ENCODE results near the gene CDH4.

Gene CDH4

DNA sequence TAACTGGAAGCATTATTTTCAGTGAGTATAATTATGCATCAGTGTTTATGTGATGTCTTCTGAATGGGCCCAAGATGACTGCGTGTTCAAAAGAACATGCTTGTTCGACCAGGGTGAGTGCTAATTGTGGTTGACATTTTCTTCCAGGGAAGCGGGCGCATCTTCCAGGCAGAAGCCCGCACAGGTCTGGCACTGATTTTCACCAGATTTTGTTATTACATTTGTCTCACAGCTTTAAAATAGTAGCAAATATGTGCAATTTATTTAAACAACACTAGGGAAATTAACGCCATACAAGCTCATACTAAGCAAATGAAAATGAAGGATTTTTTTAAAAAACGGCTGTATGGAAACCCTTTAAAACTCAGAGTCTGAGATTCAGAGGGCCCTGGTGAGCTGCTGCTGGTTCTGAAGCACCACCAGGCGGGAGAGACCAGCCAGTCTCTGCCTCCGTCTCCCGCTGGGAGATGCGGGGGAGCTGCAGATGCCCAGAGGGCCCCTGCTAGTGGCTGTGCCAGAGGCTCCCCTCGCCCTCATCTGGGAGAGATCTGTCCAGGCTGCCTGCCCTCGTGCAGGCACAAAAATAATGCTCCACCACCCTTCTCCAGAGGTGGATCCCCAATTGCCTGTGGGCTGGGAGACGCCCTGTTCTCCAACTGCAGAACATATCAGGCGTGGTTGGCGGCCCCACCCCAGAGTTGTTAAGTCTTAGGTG, 516.7 kb downstream of the CDH4 start:
- H3K27ac ChIP-seq (ENCODE audit: low read depth, low read length): no peak overlapping the region
- no peak overlapping the region for H3K9ac ChIP-seq (ENCODE audit: low read length)
- H3K9me3 ChIP-seq (ENCODE audit: low read length): no peaks in the 10 kb centered on the region
- H3K4me1 ChIP-seq (ENCODE audit: insufficient read depth, low read length): no peaks in the 10 kb centered on the region
- peaks cover 0 to 10% of the 10 kb centered on the region in 2 donors for H3K27me3 ChIP-seq (ENCODE audit: control insufficient read depth in 1 of 2, insufficient read depth in 2 of 2, low read length in 2 of 2)
- no peaks in the 10 kb centered on the region for H3K36me3 ChIP-seq (ENCODE audit: insufficient read depth, low read length)
- H3K4me3 ChIP-seq (ENCODE audit: low read depth in 1 of 2, low read length in 2 of 2): no peak overlapping the region

DNA sequence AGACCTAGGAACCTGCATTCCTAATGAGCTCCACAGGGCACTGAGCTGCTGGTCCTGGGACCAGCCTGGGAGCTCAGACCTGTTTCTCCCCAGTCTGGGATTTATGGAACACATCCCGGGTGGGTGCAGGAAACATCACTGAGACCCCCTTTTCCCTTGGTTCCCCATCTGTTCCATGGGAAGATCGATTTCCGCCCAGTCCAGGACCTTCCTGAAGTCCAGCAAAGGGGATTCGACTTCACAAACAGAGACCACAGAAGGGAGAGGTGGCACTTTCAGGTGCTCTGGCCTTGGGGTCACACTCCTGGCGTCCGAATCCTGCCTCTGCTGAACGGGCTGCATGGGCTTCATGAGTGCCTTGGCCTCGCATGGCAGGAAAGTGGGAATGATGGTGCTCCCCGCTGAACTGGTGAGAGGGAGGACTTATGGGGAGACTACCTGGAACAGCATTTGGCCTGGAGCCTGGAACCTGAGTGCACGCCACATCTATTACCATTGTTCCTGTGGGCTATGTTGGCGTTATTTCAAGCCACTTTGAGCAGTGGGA, 517.3 kb downstream of the CDH4 start:
- Histone ChIP-seq H3K27ac (ENCODE audit: low read depth, low read length) (no peak overlapping the region), H3K4me3 (ENCODE audit: low read depth in 1 of 2, low read length in 2 of 2) (no peak overlapping the region), H3K27me3 (ENCODE audit: control insufficient read depth in 1 of 2, insufficient read depth in 2 of 2, low read length in 2 of 2) (peaks cover 0 to 10% of the 10 kb centered on the region in 2 donors)

DNA sequence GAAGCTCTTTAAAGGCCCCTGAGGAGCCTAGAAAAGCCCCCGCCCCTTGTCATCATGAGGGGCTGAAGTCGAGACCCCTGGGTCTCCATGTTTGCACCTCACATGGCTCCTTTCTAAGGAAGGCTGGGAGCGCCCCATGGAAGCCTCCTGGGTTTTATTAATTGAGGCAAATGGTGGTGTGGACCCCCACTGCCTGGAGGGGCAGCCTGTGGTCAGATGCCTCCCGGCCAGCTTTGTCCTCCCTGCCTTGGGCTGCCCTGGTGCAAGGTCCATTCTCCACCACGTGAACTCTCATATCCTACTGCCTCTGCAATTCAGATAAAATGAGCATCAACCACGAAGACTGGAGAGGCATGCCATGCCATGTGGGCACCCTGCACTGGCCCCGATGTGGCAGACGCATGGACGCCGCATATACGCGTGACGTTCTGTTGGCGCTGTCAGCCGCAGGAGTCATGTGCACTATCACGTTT, 518.1 kb downstream of the CDH4 start:
- H3K36me3 ChIP-seq (ENCODE audit: insufficient read depth, low read length): no peaks in the 10 kb centered on the region

More for the DNA sequence above, 517.3 kb downstream of the CDH4 start:
- Histone ChIP-seq H3K9ac (ENCODE audit: low read length) (no peak overlapping the region), H3K4me1 (ENCODE audit: insufficient read depth, low read length) (no peaks in the 10 kb centered on the region), H3K36me3 (ENCODE audit: insufficient read depth, low read length) (no peaks in the 10 kb centered on the region), H3K9me3 (ENCODE audit: low read length) (no peaks in the 10 kb centered on the region)

DNA sequence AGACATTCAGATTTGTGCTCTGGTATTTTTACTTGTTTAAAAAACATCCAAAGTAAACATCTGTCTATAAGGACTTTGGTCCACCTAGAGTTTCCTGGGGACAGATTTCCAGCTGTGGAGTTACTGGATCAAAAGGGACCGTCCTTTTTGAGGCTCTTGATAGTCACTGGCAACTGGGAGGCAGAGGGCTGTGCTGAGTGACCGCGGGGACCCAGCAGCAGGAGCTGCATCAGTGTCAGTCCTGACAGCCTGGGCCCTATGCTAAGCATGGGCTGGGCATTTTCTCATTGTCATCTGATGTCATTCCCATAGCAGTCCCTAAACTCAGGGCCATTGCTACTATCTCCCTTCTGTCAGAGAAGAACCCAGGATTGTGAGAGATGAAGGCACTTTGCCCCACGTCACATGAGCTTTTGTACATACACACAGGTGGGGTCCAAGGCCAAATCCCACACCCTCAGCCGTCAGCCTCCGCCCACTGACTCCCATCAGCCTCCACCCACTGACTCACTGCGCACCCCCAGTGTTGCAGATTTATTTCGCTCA, 519.8 kb downstream of the CDH4 start:
- no peaks in the 10 kb centered on the region for H3K36me3 ChIP-seq (ENCODE audit: insufficient read depth, low read length)
- H3K27ac ChIP-seq (ENCODE audit: low read depth, low read length): no peak overlapping the region
- no peak overlapping the region for H3K4me3 ChIP-seq (ENCODE audit: low read depth in 1 of 2, low read length in 2 of 2)
- no peaks in the 10 kb centered on the region for H3K27me3 ChIP-seq (ENCODE audit: control insufficient read depth in 1 of 2, insufficient read depth in 2 of 2, low read length in 2 of 2)
- H3K9me3 ChIP-seq (ENCODE audit: low read length): no peaks in the 10 kb centered on the region
- no peaks in the 10 kb centered on the region for H3K4me1 ChIP-seq (ENCODE audit: insufficient read depth, low read length)
- no peak overlapping the region for H3K9ac ChIP-seq (ENCODE audit: low read length)

More for the DNA sequence above, 518.1 kb downstream of the CDH4 start:
- no peak overlapping the region for H3K27ac ChIP-seq (ENCODE audit: low read depth, low read length)
- no peak overlapping the region for H3K9ac ChIP-seq (ENCODE audit: low read length)
- H3K9me3 ChIP-seq (ENCODE audit: low read length): no peaks in the 10 kb centered on the region
- H3K4me3 ChIP-seq (ENCODE audit: low read depth in 1 of 2, low read length in 2 of 2): no peak overlapping the region
- no peaks in the 10 kb centered on the region for H3K4me1 ChIP-seq (ENCODE audit: insufficient read depth, low read length)
- H3K27me3 ChIP-seq (ENCODE audit: control insufficient read depth in 1 of 2, insufficient read depth in 2 of 2, low read length in 2 of 2): peaks cover 0 to 9% of the 10 kb centered on the region in 2 donors

DNA sequence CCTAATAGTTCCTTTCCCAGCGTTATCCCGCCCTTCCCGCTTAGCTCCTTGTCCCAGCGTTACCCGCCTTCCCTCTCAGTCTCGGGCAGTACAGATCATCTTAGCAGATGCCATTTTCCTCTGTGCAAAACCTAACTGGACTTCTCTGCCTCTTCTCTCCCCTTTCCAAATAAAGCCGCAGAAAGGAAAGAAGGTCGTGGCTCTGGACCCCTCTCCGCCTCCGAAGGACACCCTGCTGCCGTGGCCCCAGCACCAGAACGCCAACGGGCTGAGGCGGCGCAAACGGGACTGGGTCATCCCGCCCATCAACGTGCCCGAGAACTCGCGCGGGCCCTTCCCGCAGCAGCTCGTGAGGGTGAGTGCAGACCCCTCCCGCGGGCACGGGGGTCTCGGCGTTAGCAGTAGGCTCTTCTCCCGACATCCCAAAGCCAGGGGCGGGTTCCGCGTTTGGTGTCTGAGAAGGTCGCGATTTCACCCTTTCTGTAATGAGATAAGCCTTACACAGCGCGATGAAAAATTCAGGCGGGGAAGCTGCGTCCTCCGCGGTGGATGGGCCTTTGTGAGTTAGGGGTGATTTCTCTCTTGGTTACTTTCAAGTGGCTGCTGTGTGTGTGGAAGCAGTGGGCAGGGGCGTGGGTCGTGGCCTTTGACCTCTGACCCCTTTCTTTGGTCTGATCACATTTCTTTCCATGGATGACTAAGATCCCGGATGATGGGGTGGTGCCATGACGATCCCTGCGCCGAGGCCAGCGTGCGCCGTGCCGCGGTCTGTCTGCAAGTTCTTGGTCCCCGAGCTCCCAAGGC, 521.0 kb downstream of the CDH4 start:
- Histone ChIP-seq H3K36me3 (ENCODE audit: insufficient read depth, low read length) (no peaks in the 10 kb centered on the region), H3K27me3 (ENCODE audit: control insufficient read depth in 1 of 2, insufficient read depth in 2 of 2, low read length in 2 of 2) (no peaks in the 10 kb centered on the region), H3K4me1 (ENCODE audit: insufficient read depth, low read length) (no peaks in the 10 kb centered on the region), H3K9ac (ENCODE audit: low read length) (no peak overlapping the region), H3K27ac (ENCODE audit: low read depth, low read length) (no peak overlapping the region), H3K9me3 (ENCODE audit: low read length) (no peaks in the 10 kb centered on the region), H3K4me3 (ENCODE audit: low read depth in 1 of 2, low read length in 2 of 2) (no peak overlapping the region)

DNA sequence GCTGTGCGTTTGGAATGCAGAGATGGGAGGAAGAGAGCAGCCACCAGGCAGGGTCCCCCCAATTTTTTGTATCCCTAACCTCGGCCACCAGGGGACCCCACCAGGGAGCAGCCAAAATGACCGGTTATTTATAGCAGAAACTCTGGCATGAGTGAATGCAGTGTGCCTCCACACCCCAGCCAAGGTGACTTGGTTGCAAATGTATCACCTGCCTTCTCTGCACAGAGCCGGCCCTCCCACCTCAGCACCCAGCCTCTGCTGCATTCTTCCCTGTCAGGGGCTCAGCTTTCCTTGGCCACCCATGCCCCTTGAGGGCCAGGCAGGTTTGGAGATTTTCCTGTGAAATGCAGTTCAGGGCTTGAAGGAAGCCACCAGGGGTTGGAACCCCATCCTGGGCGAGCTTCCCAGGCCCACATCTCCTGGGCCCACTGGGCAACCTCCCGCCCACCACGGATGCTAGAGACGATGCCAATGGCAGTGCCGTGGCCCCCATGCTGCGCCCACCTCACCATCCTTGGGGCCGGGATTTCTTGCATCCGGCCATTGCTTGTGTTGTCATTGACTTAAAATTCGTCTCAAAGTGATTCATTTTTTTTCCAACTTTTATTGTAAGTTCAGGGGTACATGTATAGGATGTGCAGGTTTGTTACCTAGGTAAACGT, 522.0 kb downstream of the CDH4 start:
- Histone ChIP-seq H3K27me3 (ENCODE audit: control insufficient read depth in 1 of 2, insufficient read depth in 2 of 2, low read length in 2 of 2) (no peaks in the 10 kb centered on the region), H3K4me1 (ENCODE audit: insufficient read depth, low read length) (no peaks in the 10 kb centered on the region), H3K4me3 (ENCODE audit: low read depth in 1 of 2, low read length in 2 of 2) (no peak overlapping the region), H3K9me3 (ENCODE audit: low read length) (no peaks in the 10 kb centered on the region), H3K27ac (ENCODE audit: low read depth, low read length) (no peak overlapping the region), H3K36me3 (ENCODE audit: insufficient read depth, low read length) (no peaks in the 10 kb centered on the region), H3K9ac (ENCODE audit: low read length) (no peak overlapping the region)

DNA sequence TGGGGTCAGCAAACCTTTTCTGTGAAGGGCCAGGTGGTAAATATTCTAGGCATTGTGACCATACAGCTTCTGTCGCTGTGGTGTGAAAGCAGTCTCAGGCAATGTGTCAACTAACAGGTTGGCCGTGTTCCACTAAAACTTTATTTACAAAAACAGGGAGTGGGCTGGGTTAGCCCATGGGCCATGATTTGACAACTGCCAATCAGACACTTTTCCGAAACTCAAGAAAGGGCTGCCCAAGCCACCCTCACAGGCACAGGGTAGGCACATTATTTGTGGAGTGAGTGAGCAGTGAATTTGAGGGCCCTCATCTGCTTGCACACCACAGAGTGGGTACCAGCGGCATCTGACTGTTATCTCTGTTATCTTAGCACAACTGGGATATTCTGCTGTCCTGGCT, 523.4 kb downstream of the CDH4 start:
- H3K4me3 ChIP-seq (ENCODE audit: low read depth in 1 of 2, low read length in 2 of 2): no peak overlapping the region
- H3K9me3 ChIP-seq (ENCODE audit: low read length): no peaks in the 10 kb centered on the region
- H3K27ac ChIP-seq (ENCODE audit: low read depth, low read length): no peak overlapping the region
- H3K9ac ChIP-seq (ENCODE audit: low read length): no peak overlapping the region
- no peaks in the 10 kb centered on the region for H3K4me1 ChIP-seq (ENCODE audit: insufficient read depth, low read length)
- no peaks in the 10 kb centered on the region for H3K27me3 ChIP-seq (ENCODE audit: control insufficient read depth in 1 of 2, insufficient read depth in 2 of 2, low read length in 2 of 2)
- H3K36me3 ChIP-seq (ENCODE audit: insufficient read depth, low read length): no peaks in the 10 kb centered on the region

DNA sequence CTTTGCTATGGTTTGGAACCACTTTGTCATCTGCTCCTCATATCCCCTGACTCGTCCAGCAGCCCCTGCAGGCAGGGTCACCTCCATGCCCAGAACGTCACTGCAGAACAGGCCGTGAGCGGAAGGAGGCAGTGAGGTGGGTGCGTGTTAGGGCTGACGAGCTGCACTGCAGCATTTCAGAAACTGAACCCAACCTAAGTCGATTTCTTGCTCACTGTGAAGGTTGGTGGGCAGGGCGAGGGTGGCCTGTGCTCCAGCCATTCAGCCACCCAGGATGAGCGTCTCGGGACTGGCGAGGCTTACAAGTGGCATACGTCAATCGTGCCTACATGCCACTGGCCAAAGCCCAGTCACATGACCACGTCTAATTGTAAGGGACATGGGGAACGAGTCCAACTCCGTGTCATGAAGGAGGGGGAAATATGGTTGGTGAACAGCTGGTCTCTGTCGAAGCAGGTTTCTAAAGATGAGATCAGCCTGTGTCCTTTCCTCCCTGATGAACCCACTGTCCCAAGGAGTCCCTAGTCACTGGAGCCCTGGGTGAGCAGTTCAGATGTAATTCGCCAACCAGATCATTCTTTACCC, 524.5 kb downstream of the CDH4 start:
- H3K27me3 ChIP-seq (ENCODE audit: control insufficient read depth in 1 of 2, insufficient read depth in 2 of 2, low read length in 2 of 2): no peaks in the 10 kb centered on the region
- no peak overlapping the region for H3K9ac ChIP-seq (ENCODE audit: low read length)
- no peak overlapping the region for H3K4me3 ChIP-seq (ENCODE audit: low read depth in 1 of 2, low read length in 2 of 2)
- no peak overlapping the region for H3K27ac ChIP-seq (ENCODE audit: low read depth, low read length)
- no peaks in the 10 kb centered on the region for H3K4me1 ChIP-seq (ENCODE audit: insufficient read depth, low read length)
- no peaks in the 10 kb centered on the region for H3K9me3 ChIP-seq (ENCODE audit: low read length)
- H3K36me3 ChIP-seq (ENCODE audit: insufficient read depth, low read length): no peaks in the 10 kb centered on the region

DNA sequence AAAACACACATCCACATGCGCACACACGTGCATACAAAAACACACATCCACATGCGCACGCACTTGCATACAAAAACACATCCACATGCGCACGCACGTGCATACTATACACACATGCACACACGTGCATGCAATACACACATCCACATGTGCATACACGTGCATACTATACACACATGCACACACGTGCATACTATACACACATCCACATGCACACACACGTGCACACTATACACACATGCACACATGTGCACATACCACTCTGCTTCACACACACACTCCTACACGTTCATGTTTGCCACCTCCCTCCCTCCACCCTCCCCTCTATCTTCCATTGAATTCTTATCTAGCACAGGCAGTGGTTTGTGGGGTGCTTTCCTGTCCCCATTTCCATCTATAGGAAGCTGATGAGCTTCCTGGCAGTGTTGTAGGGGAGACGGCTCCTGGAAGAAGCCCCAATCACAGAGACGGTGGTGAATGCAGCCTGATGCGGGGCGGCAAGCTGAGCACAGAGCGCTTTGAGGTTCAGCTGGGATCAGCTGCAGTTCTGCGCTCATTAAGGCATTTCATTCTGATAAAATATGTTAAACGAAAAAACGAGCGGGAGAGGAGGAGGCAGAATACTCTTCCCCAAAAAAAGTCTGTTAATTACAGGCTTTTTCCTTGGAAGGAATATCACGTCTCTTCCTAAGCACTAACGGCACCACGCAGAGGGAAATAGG, 525.9 kb downstream of the CDH4 start:
- H3K27ac ChIP-seq (ENCODE audit: low read depth, low read length): no peak overlapping the region
- no peaks in the 10 kb centered on the region for H3K36me3 ChIP-seq (ENCODE audit: insufficient read depth, low read length)
- no peak overlapping the region for H3K4me3 ChIP-seq (ENCODE audit: low read depth in 1 of 2, low read length in 2 of 2)
- no peaks in the 10 kb centered on the region for H3K4me1 ChIP-seq (ENCODE audit: insufficient read depth, low read length)
- no peaks in the 10 kb centered on the region for H3K9me3 ChIP-seq (ENCODE audit: low read length)
- H3K9ac ChIP-seq (ENCODE audit: low read length): no peak overlapping the region
- H3K27me3 ChIP-seq (ENCODE audit: control insufficient read depth in 1 of 2, insufficient read depth in 2 of 2, low read length in 2 of 2): no peaks in the 10 kb centered on the region

DNA sequence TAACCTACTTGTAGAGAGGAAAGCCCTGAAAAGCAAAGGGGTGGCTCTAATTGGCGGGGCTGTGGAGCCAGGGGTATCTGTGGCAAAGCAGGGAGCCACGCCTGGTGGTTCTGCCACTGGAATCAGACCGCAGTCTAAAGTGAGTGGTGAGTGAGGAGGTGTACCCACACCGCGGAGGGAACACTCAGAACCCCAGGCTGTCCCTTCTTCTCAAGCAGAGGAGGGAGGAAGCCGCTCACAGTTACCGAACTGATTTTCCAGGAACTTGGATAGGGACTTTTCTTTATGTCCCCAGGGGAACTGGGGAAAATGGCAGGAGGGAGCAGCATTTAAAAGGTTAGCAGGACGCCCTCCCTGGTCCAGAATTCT, 526.4 kb downstream of the CDH4 start:
- H3K9ac ChIP-seq (ENCODE audit: low read length): no peak overlapping the region

More for the DNA sequence above, 526.4 kb downstream of the CDH4 start:
- H3K4me3 ChIP-seq (ENCODE audit: low read depth in 1 of 2, low read length in 2 of 2): no peak overlapping the region
- no peak overlapping the region for H3K27ac ChIP-seq (ENCODE audit: low read depth, low read length)
- no peaks in the 10 kb centered on the region for H3K27me3 ChIP-seq (ENCODE audit: control insufficient read depth in 1 of 2, insufficient read depth in 2 of 2, low read length in 2 of 2)
- no peaks in the 10 kb centered on the region for H3K9me3 ChIP-seq (ENCODE audit: low read length)
- H3K36me3 ChIP-seq (ENCODE audit: insufficient read depth, low read length): no peaks in the 10 kb centered on the region
- H3K4me1 ChIP-seq (ENCODE audit: insufficient read depth, low read length): no peaks in the 10 kb centered on the region
